Measurements from ENCODE around the gene WWOX.

Gene WWOX

DNA sequence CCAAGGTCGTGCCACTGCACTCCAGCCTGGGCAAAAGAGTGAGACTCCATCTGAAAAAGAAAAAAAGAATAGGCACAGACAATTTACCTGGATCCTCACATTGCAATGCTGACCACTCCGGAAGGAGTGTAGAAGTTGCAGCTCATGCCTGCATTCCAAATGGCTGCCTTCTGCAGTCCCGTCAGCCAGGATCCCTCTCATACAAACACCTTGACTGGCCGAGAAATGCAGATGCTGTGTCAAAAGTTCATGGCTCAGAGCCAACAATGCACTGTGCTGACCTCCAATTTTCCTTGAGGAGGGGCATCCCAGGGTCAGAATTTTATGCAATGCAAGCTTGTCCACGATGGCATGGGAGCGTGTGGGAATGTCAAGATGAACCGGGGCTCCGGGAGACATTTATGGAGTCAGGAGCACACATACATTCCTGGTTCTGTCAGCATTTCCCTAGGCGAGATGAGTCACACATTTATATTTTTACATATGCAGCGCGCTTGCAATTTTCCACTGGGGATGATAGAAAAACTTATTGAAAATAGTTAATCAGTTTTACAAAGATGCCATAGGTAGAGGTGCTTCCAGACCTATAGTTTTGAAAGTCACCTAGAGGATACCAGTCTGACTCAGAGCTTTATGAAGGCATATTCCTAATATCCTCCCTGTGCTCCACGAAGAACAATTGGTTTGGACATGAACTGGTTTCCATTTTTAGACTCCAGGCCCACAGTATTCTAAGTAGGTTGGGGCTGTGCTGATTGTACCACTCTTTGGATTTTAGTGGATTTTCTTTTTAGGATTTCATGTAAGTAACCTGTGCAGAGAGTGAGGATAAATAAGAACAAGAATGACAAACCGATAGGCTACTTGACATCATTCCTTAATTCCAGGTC, 886.5 kb downstream of the WWOX start:
- no peak for DNase-seq

DNA sequence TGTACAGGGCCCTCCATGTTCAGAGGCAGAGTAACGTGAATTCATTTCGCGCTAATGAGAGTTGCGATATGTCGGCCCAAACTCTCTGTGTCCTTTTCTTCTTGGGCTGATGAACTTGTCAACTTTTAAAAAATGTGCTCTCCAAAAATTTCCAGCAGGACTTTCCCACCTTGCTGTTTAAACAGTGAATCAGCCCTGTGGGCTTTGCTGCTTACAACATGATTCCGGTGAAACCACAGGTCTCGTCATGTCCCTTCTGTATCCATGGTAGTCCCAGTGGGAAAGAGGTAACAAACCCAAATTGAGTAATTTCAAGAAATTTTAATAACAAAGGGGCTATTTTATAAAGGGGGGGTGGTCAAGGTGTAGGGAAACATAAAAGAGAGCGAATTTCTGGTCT, 888.2 kb downstream of the WWOX start:
- no peak for DNase-seq

DNA sequence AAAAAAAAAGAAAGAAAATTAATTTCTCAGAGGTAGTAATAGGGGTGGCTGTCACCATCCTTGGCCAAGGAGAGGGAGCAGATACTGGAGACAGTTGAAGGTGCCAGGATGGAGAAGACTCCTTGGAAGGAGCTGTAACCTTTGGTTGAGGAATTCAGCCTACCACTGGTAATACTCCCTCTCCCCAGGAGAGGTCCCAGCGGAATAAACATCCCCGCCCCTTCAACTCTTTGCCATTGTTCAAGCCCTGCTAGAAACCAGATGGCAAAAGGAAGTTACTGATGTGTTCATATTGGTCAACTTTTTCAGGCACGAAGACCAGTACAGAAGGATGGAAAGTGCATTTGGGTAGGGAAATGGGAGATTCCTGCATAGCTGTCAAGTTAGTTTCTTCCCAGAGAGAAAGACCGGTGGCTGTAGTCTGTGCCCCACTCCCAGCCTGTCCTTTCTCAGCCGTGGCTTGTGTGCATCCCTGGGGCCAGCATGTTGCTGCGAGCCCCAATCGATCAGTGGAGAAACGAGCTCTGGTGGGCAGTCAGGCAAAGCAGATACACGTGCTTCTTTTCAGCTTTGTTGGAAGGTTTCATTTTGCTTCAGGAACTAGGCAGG, 889.0 kb downstream of the WWOX start:
- DNase-seq, result no peak

DNA sequence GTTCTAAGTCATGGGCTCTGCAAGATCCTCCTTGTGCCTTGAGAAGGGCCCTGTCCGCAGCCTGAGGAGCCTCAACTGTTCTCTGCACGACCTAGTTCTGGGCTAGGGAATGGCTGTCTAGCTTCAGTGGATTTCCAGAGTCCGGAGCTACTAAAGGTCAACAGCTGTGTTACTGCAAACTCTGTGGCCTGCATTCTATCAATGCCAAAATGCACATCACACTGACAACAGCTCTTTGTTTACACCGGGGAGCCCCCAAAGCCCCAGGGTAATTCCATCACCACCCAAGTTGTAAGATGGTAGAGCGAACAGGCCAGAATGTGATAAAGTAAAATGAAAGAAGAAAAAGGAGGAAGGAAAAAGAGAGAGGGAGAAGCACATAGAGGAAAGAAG, 890.9 kb downstream of the WWOX start:
- no peak for DNase-seq

DNA sequence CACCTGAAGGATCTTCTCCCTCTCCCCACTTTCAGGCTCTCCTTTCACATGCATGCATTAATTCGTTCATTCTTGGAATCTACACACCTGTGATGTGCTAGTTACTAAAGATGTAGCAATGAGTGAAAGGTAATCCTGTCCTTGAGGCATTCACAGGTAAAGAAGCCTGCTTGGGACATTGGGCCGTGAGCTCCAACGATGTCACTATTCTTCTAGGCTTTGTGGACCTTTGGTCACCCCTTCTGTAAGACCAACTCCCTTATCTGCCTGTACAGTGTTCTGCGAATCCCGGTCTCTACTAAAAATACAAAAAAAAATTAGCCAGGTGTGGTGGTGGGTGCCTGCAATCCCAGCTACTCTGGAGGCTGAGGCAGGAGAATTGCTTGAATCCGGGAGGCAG, 892.5 kb downstream of the WWOX start:
- DNase-seq, result no peak

DNA sequence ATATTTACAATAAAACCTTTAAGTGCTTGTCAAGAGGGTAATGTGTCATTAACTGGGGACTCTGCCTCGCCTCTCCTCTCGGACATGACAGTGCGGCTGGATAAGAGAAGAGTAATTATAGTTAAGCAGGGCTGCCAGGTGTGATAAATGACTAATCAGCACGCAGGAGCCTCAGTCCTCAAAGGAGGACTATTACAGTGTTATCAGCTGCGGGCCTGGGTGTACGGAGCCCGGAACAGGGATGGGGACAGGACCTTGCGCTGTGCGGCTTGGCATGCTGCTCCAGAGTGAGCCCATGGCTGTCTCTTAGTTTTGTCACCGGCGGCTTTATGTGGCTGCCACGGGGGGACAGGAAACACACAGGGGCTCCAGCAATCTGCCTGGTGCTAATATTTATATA, 893.9 kb downstream of the WWOX start:
- no peak for DNase-seq

DNA sequence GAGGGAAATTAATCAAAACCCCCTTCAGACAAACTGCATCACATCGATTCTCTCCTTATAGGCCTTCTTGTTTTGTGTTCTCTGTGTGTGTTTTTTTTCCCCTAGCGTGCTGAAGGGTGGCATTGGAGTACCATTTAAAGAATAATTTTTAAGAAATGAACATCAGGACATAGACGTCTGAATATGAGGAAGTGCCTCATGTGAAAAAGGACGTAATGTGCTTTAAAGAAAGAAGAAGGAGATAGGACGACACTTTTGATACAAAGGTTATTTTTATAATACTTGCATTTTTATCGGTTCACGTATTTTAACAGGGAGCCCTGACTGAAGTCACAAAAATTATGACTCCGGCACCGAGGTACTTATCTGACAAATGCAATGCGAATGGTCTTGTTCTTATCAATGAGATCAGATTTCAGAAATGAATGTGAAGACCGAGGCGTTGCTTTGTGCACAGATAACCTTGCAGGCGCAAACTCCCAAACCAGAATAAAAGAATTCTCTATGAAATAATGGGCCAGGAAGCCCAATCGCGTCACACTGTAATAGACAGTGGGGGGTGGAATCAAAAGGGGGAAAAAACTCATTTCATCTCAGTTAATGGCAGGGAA, 894.8 kb downstream of the WWOX start:
- DNase-seq, result no peak

DNA sequence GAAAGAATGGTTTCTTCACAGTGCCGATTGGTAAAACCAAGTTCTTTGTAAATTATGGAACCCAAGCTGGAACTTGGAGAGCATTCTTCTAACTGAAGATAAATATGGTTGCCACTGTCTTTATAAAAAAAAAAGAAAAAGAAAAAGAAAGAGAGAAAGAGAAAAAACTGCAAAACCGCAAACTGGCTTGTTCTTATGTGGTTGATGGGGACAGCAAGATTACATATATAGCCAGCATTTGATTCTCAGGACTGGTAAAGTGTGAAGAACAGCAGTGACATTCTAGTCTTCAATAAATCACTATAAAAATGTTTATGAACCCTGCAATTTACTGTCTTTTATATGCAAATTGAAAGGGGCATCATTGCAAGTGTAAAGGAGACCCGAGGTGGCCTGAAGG, 896.0 kb downstream of the WWOX start:
- DNase-seq, result no peak

DNA sequence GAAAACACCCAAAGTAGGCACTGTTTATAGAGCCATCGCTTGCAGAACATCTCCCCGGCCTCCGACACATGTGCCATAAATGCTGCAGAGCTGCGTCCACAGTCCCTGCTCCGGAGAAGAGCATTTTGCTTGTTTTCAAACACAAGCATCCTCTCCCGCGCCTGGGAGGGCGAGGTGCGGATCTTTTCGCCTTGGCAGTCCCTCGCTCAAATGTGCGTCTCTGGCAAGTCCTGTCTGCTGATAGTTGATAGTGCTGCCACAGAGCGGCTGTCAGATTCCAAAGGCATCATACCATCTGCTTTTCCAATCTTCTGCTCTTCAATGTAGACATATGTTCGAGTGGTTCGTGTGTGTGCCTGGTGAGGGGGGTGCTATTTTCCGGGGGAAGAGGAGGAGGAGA, 897.3 kb downstream of the WWOX start:
- no peak for DNase-seq

DNA sequence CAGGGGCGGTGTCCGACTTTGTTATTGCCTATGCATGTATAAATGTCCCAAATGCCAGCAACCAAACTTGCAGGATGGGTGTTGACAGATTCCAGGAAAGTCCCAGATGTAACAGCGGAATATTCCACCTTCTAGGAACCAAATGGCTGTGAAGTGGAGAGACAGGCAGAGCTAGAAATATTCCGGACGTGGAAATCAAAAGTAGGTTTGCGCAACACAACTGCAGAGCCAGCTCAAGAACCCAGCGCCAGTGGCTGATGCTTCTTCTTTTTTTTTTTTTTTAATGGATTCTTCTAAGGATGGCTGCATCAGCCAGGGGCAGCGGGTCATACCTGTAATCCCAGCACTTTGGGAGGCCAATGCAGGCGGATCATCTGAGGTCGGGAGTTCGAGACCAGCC, 899.4 kb downstream of the WWOX start:
- DNase-seq, result no peak

DNA sequence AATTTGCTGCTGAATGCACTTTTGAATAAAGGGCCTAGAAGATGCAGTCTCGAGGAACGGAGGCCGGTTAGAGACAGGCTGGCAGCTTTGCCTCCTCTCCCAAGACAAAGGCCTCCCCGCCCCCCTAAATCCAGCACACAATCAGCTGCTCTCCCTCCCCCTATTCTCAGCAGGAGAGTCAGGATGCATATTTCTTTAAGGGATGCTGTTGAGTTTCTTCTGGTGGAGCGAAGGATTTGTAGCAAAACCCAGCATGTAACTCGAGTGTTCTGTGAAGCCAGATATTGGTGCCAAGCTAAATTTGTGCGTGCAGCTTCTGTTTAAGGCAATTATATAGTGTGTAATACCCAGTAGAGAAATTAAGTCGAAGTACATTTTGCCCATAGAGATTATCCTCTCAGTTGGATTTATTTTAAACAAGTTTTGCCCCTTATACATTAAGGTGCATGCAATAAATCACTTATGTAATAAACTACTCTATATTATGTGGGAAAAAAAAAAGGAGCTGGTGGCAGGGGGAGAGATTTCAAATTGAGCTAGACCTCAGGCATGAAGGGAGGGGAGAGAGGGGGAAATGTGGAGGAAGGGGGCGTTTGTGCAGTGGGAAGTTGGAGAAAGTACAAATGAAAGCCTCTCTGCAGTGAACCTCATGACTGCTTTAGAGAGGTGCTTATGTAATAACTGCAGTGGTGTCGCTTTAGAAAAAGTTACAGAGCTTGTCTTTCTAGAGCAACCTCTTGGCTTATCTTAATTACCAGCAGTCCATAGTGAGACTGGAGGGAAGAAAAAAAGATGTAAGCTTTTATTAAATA, 901.9 kb downstream of the WWOX start:
- no peak for DNase-seq

DNA sequence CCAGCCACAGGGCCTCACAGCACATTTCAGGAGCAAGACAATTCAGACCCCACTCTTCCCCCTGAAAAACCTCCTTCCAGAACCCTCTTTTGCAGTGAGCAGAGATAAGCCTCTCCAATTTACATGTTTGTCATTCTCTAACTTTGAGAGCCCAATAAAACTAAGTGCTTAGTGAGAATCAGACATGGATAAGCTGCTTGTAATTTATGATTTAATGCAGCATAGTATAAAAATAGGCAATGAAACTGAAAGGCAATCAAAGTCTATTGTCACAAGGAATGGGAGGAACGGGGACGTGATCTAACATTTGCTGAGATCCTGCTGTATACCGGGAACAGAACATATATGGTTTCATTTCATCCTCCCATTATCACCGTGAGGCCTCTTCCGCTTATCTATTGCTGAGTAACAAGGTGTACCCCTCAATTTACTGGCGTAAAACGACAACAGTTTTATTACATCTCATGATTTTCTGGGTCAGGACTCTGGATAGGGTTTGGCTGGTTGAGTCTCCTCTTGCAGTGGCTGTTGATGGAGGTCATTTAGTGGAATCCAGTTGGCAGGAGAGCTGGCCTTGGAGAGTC, 903.7 kb downstream of the WWOX start:
- DNase-seq, result no peak

DNA sequence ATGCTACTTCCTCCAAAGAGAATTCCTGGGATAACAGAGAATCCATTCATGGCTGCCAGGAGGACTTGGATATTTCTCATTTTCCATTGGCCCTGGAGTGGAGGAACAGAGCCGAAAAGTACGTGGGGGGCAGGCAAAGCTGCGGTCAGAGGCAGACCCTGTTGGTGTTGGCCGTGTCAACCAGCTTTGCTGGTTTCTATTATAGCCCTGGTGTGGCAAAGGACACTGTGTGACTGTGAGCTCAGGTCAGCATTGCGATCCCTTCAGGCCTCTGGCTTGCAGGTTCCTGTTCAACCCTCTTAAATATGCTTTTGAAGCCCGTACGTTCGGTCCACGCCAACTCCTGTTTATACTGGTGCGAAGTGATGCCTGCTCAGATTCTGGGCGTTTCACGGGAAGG, 904.9 kb downstream of the WWOX start:
- DNase-seq, result no peak

DNA sequence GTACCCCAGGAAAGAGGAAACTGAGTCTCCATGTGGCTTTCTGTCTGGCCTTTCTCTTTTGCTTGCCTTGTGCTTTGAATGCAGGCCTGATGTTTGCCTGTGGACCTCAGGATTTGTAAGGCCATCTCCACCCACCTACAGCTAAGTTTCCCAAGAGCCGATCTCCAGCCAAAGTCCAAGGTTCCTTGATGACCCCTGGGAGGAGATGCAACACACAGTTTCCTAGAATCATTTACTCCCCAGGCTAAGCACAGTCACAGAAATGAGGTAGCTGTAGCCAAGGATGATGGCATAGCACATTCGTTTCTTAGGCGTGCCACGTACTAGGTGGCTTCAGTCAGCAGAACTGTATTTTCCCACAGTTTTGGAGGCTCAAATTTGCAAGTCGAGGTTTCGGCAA, 905.6 kb downstream of the WWOX start:
- no peak for DNase-seq

DNA sequence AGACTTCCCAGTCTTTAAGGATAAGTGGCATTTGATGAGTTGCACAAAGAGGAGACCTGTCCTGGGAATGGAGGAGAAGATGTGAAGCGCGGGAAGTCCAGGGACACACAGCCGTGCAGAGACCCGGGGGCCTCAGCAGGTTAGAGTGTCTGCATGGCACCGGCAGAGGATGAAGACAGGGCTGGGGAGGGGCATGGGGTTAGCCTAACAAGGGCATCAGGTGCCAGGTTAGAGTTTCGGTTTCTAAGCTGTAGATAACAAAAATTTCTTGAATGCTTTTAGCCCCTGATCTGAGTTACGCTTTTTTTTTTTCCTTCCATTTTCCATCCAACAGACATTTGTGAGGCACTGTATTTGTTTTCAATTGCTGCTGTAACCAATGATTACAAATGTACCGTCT, 906.8 kb downstream of the WWOX start:
- DNase-seq, result no peak

DNA sequence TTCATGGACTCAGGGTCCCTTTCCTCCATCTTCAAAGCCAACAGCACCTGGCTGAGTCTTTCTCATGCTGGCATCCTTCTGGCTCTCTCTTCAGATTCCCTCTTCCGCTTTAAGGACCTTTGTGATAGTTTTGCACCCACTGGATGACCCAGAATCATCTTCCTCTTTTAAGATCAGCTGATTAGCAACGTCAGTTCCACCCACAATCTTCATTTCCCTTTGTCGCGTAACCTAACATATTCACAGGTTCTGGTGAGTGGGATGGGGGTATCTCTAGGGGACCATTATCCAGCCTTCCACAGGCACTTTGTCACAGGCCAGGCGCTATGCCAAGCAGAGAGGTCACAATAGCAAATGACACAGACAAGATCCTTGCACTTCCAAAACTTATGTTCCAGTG, 907.3 kb downstream of the WWOX start:
- peak; percentile 23 for DNase-seq

DNA sequence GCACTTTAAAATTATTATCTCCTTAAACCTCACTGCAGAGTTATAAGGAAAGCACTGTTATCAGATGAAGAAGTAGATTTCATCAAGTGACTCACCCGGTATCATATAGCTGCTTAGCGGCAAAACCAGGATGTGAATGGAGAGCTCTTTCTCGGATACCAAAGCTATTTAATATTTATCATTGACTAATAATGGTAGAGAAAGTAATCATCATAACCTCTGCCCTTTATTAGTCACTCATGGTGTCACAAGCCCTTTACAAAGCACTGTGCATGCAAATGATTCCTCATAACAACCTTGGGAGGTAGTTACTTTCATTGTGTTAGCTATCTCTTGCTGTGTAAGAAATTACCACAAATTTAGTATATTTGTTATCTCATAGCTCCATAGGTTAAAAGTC, 908.2 kb downstream of the WWOX start:
- DNase-seq, result peak; percentile 31

DNA sequence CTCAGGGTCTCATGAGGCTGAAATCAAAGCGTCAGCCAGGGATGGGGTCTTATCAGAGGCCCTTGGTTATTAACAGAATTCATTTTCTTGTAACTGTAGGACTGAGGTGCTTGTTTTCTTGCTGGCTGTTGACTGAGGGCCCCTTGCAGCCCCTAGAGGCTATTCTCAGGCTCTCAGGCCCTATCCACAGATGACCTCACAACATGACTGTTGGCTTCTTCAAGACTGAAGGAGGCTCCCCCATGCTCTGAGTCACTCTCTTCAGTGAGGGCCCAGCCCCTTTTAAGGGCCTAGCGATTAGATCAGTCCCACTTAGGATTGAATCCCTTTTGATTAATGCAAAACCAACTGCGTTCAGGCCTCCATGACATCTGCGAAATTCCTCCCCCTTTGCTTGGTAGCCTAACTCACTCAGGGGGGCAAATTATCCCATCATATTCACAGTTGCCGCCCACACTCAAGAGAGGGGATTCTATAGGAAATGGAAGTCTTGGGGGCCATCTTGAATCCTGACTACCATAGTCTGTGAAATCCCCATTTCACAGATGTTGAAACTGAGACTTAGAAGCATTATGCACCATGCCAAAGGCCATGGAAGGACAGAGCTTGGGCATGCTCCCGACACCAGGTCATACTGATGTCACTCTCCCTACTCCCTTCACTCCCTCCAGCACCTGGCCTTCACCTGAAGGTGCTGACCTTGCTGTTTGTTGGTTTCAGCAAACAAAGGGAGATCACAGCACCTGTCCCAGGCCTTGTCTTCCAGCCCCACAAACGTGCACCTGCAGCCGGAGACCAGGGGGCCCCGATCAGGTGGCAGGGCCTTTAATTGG, 908.8 kb downstream of the WWOX start:
- peak; percentile 44 for DNase-seq

DNA sequence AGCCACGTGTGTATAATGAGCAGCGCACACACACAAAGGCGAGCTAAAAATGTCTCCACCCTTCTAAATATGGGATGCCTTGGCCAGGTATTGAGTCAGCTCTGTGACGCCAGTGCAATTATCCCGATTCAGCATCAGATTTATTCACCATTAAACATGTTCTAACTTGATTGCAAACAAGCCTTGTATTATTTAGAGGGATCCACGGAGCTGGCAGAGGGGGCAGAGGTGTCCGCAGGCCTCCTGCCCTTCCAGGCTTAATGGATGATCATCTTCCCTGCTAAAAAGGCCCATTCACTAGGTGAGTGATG, 909.4 kb downstream of the WWOX start:
- no peak for DNase-seq

DNA sequence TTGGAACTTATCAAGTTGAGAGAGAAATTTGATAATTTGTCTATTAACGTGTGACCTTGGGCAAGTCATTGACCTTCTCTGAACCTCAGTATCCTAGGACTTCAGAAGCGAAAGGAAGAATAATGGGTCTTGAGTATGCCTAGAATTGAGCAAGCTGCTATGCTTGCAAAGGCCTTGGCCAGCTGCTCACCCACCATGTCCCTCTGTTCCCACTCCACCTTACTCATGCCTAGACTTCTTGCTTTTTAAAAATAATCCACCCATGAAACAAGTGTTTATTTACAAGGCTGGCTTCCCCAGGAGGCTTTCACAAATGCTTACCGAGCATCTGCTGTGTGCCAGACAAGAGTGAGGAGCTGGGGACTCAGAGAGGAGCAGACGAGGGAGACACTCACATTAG, 910.4 kb downstream of the WWOX start:
- no peak for DNase-seq

DNA sequence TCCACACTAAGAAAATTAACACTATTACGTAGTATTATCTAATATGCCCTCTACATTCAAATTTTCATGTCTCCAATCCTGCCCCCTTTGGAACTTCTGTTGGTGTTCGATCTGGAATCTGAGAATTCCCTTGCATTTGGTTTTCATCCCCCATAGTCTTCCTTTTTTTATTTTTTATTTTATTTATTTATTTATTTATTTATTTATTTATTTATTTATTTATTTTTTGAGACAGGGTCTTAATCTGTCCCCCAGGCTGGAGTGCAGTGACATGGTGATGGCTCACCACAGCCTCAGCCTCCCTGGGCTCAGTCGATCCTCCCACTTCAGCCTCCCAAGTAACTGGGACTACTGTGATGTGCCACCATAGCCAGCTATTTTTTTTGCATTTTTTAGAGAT, 911.8 kb downstream of the WWOX start:
- DNase-seq, result no peak

DNA sequence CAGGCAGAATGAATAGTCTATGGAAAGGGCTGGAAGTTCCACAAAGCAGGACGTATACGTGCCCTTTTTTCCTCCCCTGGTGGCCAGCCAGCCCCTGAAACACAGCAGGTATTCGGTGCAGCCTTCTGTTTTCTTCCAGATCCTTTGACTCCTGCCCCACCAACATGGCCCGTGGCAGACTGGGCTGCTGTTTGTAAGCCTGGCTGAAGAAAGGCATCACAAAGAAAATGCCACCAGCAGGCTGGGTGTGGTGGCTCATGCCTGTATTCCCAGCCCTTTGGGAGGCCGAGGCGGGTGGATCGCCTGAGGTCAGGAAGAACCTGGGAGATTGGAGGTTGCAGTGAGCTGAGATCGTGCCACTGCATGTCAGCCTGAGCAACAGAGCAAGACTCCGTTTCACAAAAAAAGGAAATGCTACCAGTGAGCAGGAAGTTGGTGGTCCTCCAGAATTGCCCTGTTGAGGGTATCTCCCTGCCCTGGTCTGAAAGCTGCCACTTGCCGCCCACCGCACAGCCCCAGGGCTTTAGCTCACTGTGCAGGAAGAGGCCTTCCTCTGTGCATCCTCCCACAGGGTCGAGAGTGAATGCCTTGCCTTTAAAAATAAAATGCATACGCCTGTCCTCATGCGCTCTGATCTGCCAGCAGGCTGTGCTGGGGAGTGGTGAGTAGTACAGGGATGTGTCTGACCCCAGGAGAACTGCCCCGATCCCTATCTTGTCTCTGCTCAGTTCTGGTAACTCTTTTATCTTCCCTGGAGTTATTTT, 913.4 kb downstream of the WWOX start:
- no peak for DNase-seq
